Measurements from ENCODE around the gene ACP7. TPM values are rescaled to one million over a fixed set of nuclear protein-coding genes. Genes with fewer than 3 reads are reported as not detected.
"Not testable (repeated sequence)": the region's sequence is repeated elsewhere in the genome, so short reads cannot be mapped to it uniquely, and the experiment has no call there.

The ACP7 gene
- total and polyA plus RNA-seq, 3 donors from 2014 or later = not detected

GRCh38 chr19:39115105-39115847 lies 31.1 kb downstream of the ACP7 start:
- H3K4me1 ChIP-seq = peaks cover 5% of the 10 kb centered on the region
- H3K27ac ChIP-seq = no peak overlapping the region
- WGBS, 2 donors = 83 to 86% methylated on average over 11 of the region's 11 CpGs
- no peak overlapping the region for H3K4me3 ChIP-seq
- intact Hi-C loops (cut with DNase I; ENCODE audit: low total_unique reads) = no loop called here
- no peaks in the 10 kb centered on the region for H3K27me3 ChIP-seq
- H3K9me3 ChIP-seq = no peaks in the 10 kb centered on the region
- DNase-seq = no peak
- TF ChIP-seq CTCF (IDR thresholded peaks at IDR 0.05) (no peak), POLR2A (IDR thresholded peaks at IDR 0.05) (no peak)
- H3K36me3 ChIP-seq (ENCODE audit: low read depth, missing control alignments) = no peaks in the 10 kb centered on the region

GRCh38 chr19:39117023-39117422 lies 32.9 kb downstream of the ACP7 start:
- H3K4me1 ChIP-seq; H3K9me3 ChIP-seq; H3K36me3 ChIP-seq (ENCODE audit: low read depth, missing control alignments); DNase-seq; H3K4me3 ChIP-seq; H3K27ac ChIP-seq; intact Hi-C loops (cut with DNase I; ENCODE audit: low total_unique reads); H3K27me3 ChIP-seq: not testable (repeated sequence)
- 77 to 81% methylated on average over 8 of the region's 8 CpGs for WGBS, 2 donors

GRCh38 chr19:39119830-39120229 lies 35.7 kb downstream of the ACP7 start:
- intact Hi-C loops (cut with DNase I; ENCODE audit: low total_unique reads) = no loop called here
- Histone ChIP-seq H3K9me3 (no peaks in the 10 kb centered on the region), H3K4me3 (no peak overlapping the region), H3K27ac (no peak overlapping the region), H3K27me3 (no peaks in the 10 kb centered on the region), H3K36me3 (ENCODE audit: low read depth, missing control alignments) (no peaks in the 10 kb centered on the region), H3K4me1 (peaks cover 6% of the 10 kb centered on the region)
- no peak for DNase-seq
- 53 to 70% methylated on average over 1 of the region's 1 CpG for WGBS, 2 donors
- TF ChIP-seq CTCF (IDR thresholded peaks at IDR 0.05) (no peak), POLR2A (IDR thresholded peaks at IDR 0.05) (no peak)

GRCh38 chr19:39122934-39123731 lies 39.0 kb downstream of the ACP7 start:
- Histone ChIP-seq H3K27ac (no peak overlapping the region), H3K36me3 (ENCODE audit: low read depth, missing control alignments) (no peaks in the 10 kb centered on the region), H3K4me3 (no peak overlapping the region), H3K27me3 (no peaks in the 10 kb centered on the region), H3K4me1 (peaks cover 24% of the 10 kb centered on the region), H3K9me3 (no peaks in the 10 kb centered on the region)
- 87 to 88% methylated on average over 18 of the region's 18 CpGs for WGBS, 2 donors
- TF ChIP-seq CTCF (IDR thresholded peaks at IDR 0.05) (no peak), POLR2A (IDR thresholded peaks at IDR 0.05) (no peak)
- intact Hi-C loops (cut with DNase I; ENCODE audit: low total_unique reads) = no loop called here
- DNase-seq = no peak

GRCh38 chr19:39124136-39124764 lies 40.1 kb downstream of the ACP7 start:
- Histone ChIP-seq H3K4me1 (peaks cover 35% of the 10 kb centered on the region), H3K27me3 (no peaks in the 10 kb centered on the region), H3K9me3 (no peaks in the 10 kb centered on the region), H3K27ac (no peak overlapping the region), H3K4me3 (no peak overlapping the region), H3K36me3 (ENCODE audit: low read depth, missing control alignments) (no peaks in the 10 kb centered on the region)
- intact Hi-C loops (cut with DNase I; ENCODE audit: low total_unique reads) = no loop called here
- WGBS, 2 donors = 62% methylated on average over 7 of the region's 7 CpGs
- TF ChIP-seq POLR2A (IDR thresholded peaks at IDR 0.05) = no peak
- DNase-seq = no peak
